ENCODE results near the gene LPCAT1.

GRCh38 chr5:1481266-1481958, 42.3 kb downstream of the LPCAT1 start:
- no peak for TF ChIP-seq CTCF (IDR thresholded peaks at IDR 0.05; ENCODE audit: low read depth, low read length, poor library complexity, severe bottlenecking)
- TF ChIP-seq EZH2phosphoT487 (IDR thresholded peaks at IDR 0.05; ENCODE audit: borderline replicate concordance, low read length): no peak
